GM19395 (cell line): ENCODE results near the gene FUT3.
"Not testable (repeated sequence)": the region's sequence is repeated elsewhere in the genome, so short reads cannot be mapped to it uniquely, and the experiment has no call there.

Experiments
- ATAC-seq: cut with Tn5 transposase; IDR thresholded peaks from one replicate; pipeline ENCODE4 v1.9.1; 2021; ENCODE audit warnings: mild to moderate bottlenecking, moderate library complexity; ENCODE audit not compliant: unreplicated experiment

The FUT3 gene

DNA sequence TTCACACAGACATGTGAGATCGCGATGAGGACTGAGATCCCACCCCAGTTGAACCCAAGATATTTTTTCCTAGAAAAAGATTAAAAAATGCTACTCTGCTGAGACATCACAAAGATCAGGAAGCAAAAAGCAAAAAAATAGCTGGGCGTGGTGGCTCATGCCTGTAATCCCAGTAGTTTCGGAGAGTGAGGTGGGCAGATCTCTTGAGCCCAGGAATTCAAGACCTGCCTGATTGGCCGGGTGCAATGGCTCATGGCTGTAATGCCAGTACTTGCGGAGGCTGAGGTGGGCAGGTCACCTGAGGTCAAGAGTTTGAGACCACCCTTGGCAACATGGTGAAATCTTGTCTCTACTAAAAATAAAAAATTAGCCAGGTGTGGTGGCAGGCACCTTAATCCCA, 1.1 kb downstream of the FUT3 start:
- no peak for ATAC-seq

- not testable (repeated sequence) for ATAC-seq
Measured at GRCh38 chr19:5848621-5849020, 2.6 kb downstream of the FUT3 start.

DNA sequence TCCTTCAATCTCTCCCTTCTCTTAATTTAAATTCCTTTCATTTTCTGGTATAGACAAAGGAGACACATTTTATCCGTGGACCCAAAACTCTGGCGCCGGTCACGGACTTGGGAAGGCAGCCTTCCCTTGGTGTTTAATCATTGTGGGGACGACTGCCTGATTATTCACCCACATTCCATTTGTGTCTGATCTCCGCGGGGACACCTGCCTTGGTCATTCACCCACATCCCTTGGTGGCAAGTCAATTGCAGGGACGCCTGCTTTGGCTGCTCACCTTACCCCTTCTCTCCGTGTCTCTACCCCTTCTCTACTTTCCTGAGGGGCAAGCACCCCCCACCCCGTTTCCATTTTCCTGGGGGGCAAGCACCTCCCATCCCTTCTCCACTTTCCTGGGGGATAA, 3.4 kb downstream of the FUT3 start:
- not testable (repeated sequence) for ATAC-seq

GRCh38 chr19:5844456-5845433, 6.5 kb downstream of the FUT3 start:
- ATAC-seq = no peak

GRCh38 chr19:5843295-5843927, 7.8 kb downstream of the FUT3 start:
- ATAC-seq = no peak

DNA sequence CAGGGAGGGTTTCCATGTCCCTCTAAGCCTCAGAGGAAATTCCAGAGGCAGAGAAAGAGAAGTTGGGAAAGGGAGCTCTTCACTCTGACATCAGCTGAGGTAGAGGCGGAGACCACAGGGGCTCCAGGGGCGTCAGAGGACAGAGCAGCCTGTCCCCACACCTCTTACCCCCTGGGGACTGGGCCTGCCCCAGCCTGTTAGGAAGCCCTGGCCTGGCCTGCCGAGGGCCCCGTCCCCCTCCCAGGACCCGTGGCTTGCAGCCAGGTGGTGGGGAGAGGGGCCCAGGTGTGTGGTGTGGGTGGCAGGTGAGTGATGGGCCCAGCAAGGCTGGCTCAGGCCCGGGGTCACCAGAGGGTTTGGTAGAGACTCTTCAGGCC, 9.5 kb downstream of the FUT3 start:
- ATAC-seq = not testable (repeated sequence)

GRCh38 chr19:5839065-5840017, 11.9 kb downstream of the FUT3 start, which contains the start of gene FUT6:
FUT6 (minus strand) TSS chr19:5839702; CDS start chr19:5832567, 7,135 bp downstream.
- ATAC-seq = no peak

- no peak for ATAC-seq
Measured at GRCh38 chr19:5838353-5839064, 12.7 kb downstream of the FUT3 start.

DNA sequence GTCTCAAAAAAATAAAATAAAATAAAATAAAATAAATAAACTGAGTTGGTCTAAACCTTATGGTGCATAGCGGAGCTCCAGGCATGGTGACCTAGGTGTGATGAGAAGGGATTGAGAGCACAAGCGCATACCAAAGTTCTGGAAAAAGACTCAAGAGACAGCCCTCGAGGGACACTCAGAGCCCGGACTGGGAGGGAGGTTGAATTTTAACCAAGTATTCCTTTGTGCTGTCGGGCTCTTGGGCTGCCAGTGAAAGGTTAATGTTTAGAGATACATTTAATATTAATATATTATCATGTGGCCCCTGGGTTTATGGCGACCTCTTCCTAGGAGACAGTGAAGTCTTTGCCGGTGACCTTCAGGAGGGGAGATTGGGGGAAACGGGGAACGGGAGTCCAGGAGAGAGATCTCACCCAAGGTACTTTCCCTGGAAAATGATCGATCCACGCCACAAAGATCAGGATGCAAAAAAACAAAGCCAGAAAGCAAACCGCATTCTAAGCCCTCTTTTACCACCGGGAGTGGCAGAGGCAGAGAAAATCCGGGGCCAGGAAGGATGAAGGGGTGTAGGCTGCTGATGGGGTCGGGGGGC, 13.4 kb downstream of the FUT3 start:
- no peak for ATAC-seq

DNA sequence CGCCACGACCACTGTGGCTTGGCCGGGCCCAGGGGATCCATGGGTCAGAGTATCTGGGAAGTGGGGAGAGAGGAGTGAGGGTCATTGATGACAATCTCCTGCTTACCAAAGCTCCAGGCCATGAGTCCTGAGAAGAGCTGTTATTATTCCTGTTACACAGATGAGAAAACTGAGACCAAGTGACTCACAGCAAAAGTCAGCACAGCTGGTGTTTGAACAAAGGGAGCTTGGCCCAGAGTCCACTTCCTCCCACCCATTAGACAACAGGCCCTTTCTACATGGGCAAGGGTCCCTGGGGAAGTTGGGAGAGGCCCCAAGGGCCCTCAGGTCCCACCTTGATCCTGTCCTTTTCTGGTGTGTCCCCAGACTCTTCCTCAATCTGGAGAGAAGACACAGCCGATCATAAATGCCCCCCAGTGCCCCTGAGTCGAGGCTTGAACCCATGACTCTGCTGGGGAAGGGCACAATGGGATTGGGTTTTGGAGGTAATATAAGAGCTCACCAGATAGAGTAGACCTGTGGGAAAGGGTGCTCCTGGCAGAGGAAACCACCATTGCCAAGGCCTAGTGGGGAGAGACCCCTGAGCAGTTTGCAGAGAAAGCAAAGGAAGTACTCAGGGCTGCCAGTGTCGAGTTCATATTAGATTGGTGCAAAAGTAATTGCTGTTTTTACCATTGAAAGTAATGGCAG, 18.6 kb downstream of the FUT3 start:
- no peak for ATAC-seq

DNA sequence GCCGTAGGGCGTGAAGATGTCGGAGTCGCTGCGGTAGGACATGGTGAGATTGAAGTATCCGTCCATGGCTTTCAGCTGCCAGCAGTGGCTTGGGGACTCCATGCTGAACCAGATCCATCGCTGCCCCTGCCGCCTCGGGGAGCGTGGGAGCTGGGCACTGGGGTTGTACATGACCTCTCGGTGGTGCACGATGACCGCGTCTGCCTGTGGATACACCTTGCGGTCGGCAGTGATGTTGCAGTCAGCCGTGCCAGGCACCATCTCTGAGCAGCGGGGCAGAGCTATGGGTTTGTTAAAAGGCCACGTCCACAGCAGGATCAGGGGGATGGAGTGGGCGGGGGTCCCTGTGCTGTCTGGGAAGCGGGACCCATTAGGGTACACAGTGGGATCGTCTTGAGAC, 19.2 kb downstream of the FUT3 start:
- no peak for ATAC-seq

GRCh38 chr19:5831159-5831558, 20.1 kb downstream of the FUT3 start:
- ATAC-seq = no peak

DNA sequence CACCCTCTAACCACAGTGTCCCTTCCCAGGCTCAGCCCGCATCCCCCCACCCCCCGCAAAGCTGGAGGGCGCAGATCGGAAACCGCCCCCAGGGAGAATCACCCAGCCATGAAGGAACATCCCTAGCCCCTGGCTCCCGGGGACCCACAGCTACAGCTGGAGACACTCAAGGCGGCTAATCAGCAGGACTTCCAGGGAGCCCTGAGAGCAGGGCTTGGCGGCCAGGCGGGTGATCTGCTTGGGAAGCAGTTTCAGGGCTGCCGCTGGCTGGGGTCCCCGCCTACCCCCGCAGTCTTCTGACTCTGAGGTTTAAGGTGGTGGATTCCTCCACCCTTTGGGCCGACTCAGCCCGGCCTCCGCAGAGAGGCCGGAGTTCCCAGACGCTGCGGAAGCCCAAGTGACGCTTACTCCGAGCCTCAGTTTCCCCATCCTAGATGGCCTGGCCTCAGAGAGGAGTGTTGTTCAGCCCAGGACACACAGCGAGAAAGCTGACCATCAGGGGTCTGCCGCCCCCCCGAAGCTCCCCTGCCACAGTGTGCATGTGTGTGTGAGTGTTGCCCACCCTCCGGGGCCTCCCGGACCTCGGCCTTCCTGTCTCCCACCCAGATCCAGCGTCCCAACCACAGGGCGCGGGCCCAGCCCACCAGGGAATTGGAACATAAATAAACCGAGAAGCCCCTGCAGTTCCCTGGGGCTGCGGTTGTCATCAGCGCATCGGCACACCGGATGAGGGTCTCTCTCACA, 21.5 kb downstream of the FUT3 start:
- ATAC-seq = no peak

DNA sequence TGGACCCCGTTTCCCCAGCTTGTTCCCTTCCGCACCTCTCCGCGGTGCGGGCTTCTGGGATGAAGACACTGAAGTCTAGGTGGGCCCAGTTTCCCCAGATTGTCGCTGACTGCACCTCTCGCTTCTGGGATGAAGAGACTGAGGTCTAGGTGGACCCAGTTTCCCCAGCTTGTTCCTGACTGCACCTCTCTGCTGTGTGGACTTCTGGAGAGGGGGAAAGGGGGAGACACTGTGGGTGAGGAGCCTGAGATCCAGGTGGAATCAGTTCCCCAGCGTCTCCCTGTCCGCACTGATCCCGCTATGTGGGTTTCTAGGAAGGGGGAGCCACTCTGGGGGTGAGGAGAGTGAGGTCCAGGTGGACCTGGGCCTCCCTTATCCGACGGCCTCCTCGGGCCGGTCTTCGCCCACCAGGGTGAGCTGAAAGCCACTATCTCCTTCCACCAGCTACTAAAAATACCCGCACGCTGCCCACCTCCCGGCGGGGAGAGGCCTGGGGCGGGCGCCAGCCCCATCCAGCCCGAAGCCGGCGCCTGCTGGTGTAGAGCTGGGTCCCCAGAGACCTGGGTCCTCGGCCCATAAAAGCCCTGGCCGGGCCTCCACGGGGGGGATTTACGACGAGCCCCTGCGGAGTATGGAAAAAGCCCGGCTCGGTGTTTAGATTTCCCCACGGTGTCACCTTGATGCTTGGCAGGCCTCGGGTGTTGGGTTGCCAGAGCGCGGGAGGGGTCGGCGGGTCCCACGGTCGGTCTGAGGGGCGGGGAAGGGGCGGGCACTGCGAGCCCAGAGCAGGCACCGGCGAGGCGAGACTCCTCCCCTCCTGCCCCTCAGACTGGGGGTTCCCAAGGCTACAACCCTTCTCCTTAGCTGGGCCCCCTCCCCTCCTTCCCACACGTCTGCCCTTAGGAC, 22.3 kb downstream of the FUT3 start:
- ATAC-seq = no peak

GRCh38 chr19:5827891-5828660, 23.2 kb downstream of the FUT3 start:
- peak; percentile 62 for ATAC-seq

GRCh38 chr19:5827342-5827890, 23.8 kb downstream of the FUT3 start:
- no peak for ATAC-seq
